HFF-Myc (cell line): ENCODE data around the gene NRARP.

Experiments used
- DNase-seq: peaks from one replicate; pipeline ENCODE4 v3.0.0-alpha.2; 2011; ENCODE audit warnings: low read depth; ENCODE audit errors: extremely low read depth
- H3K4me3 ChIP-seq: replicated peaks from 2 replicates; pipeline ENCODE4 v1.5.1; 2011; ENCODE audit warnings: low read depth, mild to moderate bottlenecking, control low read depth, low read length
- CTCF ChIP-seq: IDR thresholded peaks from 2 replicates; pipeline ENCODE4 v1.5.1; 2012; ENCODE audit warnings: mild to moderate bottlenecking, low read depth, low read length, control low read depth; ENCODE audit errors: missing control alignments

NRARP gene

GRCh38 chr9:137299203-137299565, 2.9 kb downstream of the NRARP start:
- no peak for TF ChIP-seq CTCF
- H3K4me3 ChIP-seq, result no peak overlapping the region
- DNase-seq, result no peak

- no peak for DNase-seq
- TF ChIP-seq CTCF, result no peak
- H3K4me3 ChIP-seq, result no peak overlapping the region
These were observed 3.5 kb downstream of the NRARP start for GRCh38 chr9:137298401-137299202.

- no peak for DNase-seq
- H3K4me3 ChIP-seq, result no peak overlapping the region
- no peak for TF ChIP-seq CTCF
These were observed 4.1 kb downstream of the NRARP start for GRCh38 chr9:137297966-137298365.

- TF ChIP-seq CTCF, result no peak
- H3K4me3 ChIP-seq, result no peak overlapping the region
- no peak for DNase-seq
These were observed 5.1 kb downstream of the NRARP start for GRCh38 chr9:137296670-137297664.

- no peak for TF ChIP-seq CTCF
- DNase-seq, result no peak
- no peak overlapping the region for H3K4me3 ChIP-seq
These were observed 6.0 kb downstream of the NRARP start for GRCh38 chr9:137295849-137296669.

GRCh38 chr9:137295238-137295811, 6.7 kb downstream of the NRARP start:
- no peak overlapping the region for H3K4me3 ChIP-seq
- TF ChIP-seq CTCF, result peak; percentile 4
- DNase-seq, result no peak
